ENCODE measurements around the gene TMEM187.

- peak in 1 of 11 experiments; percentile 3 for TF ChIP-seq CTCF (IDR thresholded peaks at IDR 0.05 in 8 of 11, conservative IDR thresholded peaks at IDR 0.05 in 3 of 11)
- TF ChIP-seq POLR2A (IDR thresholded peaks at IDR 0.05), result no peak
- no peak for TF ChIP-seq POLR2AphosphoS5 (IDR thresholded peaks at IDR 0.05)
Observed at GRCh38 chrX:153926552-153926857, 46.0 kb upstream of the TMEM187 start.

All from spleen (tissue), 7 donors.